HL-60/S4 (cell line): Measurements from ENCODE around the gene CCNY.
"Not testable (repeated sequence)": the region's sequence is repeated elsewhere in the genome, so short reads cannot be mapped to it uniquely, and the experiment has no call there.

ENCODE experiments used
- in situ Hi-C: fragments of 300-500 bp; cut with MboI; formaldehyde crosslinking; loops from 2 replicates; pipeline ENCODE4 v1.14.3; 2022; ENCODE audit warnings: low sequenced_read_pairs

CCNY gene

DNA sequence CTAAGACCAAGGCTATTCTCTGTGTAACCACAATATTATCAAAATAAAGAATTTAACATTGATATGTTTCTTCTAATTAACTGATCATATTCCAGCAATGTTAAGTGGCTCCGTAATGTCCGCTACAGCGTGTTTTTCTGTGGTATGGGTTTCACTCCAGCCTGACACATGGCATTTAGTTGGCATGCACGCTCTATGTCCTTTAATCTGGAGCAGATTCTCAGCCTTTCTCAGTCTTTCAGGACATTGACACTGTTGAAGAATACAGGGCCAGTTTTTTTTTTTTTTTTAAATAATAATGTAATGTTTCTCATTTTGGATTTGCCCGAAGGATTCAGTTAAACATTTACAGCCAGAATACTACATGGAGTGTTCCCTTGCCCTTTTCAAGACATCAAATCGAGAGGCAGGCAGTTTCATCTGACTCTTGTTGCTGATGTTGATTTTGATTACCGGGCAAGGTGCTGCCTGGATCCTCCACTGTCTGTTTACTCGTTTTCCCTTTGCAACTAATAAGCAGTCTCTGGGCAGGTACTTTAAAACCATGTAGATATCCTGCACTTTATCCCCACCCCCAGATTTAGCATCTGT is 171.3 kb downstream of the CCNY start:
- in situ Hi-C loops: no loop called here

DNA sequence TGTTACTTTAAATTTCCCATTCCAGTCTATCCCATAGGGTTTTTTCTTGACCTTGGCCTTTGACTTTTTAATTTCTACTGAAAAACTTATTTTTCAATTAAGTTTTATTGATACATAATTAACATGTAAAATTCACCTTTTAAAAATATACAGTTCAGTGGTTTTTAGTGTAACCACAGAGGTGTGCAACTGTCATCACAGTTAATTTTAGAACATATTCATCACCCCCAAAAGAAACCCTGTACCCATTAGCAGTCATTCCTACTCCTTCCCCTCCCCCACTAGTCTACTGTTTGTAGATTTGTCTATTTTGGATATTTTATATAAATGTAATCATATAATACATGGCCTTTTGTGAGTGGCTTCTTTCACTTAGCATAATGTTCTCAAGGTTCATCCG is 172.3 kb downstream of the CCNY start:
- in situ Hi-C loops: no loop called here

DNA sequence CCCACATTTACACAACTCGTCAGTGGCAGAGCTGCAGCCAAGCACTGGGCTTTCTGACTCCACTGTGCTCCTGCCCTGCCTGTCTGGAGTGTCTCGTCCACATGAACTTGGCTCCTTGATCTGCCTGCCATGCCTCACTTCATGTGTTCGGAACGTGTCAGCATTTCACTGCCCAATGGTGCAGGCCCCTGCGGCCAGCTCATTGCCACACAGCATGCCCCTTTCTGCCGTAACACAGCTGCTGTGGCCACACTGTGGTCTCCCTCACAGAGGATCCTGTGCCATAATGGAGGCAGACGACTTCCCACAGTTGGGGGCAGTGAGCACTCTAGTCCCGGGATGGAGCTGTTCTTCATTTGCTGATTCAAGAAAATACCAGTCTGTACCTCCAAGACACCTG is 174.6 kb downstream of the CCNY start:
- in situ Hi-C loops: no loop called here

DNA sequence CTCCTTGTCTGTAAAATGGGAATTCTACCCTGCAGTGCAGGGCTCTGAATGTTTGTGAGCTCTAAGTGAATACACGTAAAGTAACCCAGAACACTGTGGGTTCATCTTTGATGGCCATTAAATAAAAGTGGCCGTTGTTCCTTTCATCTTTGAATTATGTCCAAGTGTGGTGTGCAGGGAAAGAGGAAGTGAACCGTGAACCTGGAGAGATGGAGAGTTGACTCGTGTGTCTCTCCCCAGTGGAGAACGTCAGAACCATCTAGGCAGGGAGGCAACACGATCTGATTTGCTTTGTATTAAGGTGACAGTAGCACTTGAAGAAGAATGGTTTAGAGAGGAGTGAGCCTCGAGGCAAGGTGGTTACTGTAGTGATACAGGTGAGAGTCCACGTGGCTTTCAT is 175.3 kb downstream of the CCNY start:
- in situ Hi-C loops: no loop called here

DNA sequence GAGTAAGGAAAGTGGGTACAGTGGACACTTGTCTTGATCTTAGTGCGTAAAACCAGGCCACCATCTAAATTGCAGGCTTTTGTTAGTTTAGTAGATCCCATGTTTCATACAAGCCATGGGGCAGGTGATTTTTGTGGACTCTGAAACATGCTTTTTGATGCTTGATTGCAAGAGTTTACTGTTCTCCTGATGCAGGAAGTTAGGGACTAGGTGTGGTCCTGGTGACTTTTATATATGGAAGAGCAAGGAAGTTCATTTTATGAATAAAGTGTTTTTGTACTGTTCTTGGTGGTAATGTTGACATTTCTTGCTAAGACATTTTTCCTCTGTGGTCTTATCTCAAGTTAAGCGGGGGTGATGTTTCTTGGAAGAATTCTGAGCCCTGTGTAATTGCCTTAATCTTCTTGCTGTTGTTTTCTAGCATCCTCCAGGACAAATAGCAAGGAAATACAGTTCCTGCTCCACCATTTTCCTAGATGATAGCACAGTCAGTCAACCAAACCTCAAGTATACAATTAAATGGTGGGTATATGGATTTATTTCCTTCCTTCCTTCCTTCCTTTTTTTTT is 179.9 kb downstream of the CCNY start:
- in situ Hi-C loops: no loop called here

DNA sequence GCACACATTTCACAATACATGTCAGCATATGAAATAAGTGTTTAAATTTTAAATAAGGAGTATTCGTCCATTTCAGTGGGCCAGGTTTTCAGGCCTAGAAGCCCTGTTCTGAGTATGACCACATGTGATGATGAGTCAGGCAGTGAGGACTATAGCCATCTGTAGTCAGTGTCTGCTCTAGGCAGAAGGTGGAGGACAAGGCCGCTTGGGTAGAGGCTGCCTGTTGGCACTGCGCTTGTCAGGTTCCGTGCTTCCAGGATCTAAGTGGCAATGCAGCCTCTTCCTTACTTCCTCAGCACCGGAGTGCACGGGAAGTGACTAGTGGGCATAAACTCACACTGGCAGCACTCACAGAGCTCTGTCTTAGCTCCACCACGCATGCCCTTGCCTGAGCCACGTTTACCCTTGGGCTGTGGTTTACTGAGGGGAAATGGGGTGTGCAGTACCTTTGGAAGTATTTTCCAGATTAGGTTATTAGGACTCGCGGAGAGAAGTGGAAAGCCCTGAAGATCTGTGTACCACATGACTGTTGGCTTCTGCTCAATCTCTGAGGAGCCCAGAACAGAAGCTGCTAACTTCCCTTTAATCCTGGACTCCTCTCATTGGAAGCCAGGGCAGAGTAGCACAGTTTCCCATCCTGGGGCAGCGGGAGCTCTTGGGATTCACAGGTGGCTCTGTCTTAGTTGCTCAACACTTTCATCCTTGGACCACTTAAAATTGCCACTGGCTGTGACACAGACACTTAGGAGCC is 181.3 kb downstream of the CCNY start:
- in situ Hi-C loops: no loop called here

DNA sequence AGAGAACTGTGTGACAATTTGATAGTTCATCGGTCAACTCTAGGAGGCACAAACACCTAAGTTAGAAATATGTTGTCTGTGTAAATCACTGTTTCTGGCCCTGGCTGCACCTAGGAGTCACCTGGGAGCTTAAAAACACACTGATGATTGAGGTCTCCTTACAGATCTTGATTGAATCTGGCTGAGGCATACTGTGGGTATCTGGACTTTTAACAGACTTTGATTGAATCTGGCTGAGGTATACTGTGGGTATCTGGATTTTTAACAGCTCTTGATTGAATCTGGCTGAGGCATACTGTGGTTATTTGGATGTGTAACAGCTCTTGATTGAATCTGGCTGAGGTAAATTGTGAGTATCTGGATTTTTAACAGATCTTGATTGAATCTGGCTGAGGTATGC is 181.9 kb downstream of the CCNY start:
- in situ Hi-C loops: not testable (repeated sequence)

DNA sequence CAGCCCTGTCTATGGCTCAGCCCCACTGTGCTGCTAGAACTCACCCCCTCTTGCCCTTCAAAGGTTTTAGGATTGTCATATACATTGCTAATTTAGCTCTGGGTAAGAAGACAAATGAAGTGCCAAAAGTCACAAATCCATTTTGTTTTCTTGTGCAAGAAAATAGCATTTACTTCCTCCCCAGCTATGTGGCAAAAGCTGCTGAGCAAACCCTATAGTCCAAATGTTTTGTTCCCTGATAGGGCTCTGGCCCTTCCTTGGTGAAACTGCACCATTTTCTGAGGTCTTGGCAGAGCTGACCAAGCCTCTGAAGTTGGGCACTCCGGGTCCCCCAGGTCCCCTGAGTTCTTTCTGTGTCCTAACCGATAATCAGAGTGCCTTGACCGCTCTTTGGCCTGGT is 184.7 kb downstream of the CCNY start:
- in situ Hi-C loops: no loop called here

DNA sequence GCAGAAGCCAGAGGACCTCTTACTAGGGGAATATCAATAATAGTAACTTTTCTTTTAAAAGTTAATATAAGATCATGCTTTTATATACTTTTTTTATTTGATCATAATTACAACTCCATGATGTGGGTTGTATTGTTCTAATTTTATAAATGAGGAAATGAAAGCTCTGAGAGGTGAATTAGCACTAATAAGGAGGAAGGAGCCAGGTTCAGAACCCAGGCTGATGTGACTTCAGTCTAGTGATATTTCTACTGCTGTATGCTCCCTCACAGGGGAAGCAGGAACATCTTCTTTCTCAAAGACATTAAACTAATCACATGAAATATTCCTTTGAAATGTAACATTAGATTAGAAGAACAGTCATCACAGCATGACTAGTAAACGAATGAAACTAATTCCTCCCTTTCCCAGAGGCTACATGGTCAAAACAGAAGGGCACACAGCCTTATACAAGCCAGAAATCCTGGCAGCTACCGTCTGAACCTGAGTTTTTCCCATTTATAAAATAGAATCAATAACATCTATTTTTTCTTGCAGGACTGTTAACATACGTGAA is 187.4 kb downstream of the CCNY start:
- in situ Hi-C loops: no loop called here

DNA sequence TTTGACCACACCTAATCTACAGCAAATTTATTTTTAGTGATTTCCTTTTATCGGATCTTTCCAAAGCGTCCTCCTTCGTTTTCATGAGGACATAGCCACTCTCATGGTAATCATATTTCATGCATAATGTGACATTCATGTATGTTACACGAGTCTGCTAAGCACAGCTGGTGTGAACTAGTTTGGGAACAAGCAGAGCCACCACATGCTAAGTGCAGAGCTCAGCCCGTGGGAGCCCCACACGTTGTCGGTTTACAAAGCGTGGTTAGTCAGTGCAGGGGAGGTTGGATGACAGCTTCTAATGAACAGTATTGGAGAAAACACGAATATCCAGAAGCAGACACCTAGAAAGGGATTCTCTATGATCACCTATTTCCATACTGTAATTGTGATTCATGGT is 190.4 kb downstream of the CCNY start:
- in situ Hi-C loops: no loop called here

DNA sequence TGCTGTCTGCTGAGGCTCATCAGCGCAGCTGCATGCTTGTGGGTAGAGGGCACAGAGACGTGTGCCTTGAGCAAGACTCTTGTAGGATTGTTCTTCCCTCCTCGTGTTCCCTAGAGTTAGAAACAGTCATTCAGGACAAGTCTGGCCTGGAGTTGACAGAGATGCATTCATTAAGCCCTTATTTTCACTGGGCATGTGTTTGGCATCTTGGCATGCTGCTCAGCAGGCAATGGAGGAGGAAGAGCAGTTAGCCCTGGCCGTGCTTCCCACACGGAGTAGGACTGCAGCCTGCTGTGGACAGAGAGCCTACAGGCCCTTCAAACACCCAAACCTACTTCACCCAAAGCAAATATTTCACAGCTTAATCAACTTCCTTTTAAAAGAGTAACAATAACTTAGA is 195.8 kb downstream of the CCNY start:
- in situ Hi-C loops: no loop called here

DNA sequence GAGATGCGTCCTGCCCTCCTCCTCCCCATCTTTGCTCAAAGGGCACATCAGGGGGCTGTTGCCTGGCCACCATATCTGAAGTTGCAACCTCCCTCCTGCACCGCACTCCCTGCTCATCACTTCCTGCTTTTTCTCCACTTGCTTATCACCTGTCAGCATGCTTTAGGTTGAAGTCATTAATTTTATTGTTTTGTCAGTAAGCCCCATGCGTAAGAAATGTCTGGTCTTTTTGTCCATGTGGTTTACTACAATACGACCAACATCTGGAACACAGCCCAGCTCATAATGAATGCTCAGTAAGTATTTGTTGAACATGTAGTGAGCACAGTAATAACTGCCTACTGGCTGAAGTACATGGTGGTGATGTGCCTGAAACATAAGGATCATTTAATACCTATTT is 197.3 kb downstream of the CCNY start:
- in situ Hi-C loops: no loop called here

DNA sequence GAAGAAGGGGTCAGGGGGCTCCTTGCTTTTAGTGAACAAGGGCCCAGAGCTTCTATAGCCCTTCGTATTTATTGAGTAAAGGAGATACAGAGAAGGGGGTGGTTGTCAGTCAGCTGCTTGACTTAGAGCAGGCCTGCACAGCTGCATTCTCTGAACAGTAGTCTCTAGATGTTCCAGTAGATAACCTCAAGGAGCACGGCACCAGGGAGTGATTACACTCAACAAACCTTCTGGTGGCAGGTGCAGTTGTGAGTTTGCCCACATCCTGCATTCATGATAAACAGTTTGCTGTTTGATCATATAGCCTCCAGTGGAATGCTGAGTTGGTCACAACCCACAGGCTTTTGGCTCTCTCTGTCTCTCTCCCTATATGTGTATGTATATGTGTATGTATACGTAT is 198.8 kb downstream of the CCNY start:
- in situ Hi-C loops: no loop called here

DNA sequence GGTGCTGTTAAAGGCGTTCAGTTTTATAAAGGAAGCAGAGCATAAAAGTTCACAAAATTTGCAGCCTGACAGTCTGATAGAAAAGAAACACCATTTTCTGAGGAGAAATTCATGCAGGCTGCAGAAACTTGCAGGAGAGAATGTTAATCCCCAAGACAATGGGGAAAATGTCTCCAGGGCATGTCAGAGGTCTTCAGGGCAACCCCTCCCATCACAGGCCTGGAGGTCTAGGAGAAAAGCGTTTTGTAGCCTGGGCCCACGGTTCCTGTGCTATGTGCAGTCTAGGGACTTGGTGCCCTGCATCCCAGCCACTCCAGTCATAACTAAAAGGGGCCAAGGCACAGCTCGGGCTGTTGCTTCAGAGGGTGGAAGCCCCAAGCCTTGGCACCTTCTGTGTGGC is 200.5 kb downstream of the CCNY start:
- in situ Hi-C loops: no loop called here

DNA sequence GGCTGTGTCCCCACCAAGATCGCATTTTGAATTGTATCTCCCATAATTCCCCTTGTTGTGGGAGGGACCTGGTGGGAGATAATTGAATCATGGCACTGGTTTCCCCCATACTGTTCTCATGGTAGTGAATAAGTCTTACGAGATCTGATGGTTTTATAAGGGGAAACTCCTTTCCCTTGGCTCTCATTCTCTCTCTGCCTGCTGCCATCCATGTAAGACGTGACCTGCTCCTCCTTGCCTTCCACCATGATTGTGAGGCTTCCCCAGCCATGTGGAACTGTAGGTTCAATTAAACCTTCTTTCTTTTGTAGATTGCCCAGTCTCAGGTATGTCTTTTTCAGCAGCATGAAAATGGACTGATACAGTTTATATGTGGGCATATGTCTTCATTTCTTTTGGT is 201.6 kb downstream of the CCNY start:
- in situ Hi-C loops: not testable (repeated sequence)

DNA sequence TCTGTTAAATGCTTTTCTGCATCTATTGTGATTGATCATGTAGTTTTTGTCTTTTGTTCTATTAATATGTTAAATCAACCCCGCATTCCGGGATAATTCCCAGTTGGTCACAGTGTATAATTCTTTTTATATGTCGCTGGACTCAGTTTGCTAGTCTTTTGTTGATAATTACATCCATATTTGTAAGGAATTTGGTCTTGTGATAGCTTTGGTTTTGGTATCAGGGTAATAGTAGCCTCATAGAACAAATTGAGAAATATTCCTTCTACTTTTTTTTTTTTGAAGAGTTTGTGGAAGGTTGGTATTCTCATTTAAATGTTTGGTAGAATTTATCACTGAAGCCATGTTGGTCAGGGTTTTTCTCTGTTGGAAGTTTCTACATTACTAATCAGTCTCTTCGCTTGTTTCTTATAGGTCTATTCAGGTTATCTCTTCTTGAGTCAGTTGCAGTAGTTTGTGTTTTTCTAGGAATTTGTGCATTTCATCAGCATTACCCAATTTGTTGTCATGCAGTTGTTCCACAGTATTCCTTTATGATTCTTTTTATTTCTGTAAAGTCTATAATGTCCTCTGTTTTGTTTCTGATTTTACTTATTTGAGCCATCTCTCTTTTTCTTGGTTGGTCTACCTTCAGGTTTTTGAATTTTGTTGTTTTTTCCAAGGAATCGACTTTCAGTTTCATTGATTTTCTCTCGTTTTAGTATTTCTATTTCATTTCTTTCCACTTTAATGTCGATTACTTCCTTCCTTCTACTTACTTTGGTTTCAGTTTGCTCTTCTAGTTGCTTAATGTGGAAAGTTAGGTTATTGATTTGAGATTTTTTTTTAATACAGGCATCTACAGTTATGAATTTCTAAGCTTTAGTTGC is 204.2 kb downstream of the CCNY start:
- in situ Hi-C loops: no loop called here

DNA sequence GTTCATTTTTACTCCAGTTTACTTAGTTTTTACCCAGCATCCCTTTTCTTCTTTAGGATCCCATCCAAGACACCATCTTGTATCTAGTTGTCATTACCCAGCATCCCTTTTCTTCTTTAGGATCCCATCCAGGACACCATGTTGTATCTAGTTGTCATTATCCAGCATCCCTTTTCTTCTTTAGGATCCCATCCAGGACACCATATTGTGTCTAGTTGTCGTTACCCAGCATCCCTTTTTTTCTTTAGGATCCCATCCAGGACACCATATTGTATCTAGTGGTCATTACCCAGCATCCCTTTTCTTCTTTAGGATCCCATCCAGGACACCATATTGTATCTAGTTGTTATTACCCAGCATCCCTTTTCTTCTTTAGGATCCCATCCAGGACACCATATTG is 205.4 kb downstream of the CCNY start:
- in situ Hi-C loops: no loop called here

DNA sequence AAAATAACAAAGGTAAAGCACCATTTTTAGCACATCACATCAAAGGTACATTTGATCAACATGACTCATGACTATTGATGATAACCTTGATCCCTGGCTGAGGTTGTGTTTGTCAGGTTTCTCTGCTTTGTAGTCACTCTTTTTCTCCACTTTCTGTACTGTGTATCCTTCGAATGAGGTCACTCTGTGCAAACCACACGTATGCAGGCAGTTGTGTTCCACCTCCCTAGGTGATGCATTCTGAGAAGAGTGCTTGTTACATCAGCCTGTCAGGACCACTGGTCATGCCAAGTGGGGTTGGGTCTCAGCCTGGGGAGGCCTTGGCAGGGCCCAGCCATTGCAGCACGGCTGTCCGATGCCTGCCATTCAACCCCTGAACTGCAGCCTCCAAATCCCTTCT is 206.0 kb downstream of the CCNY start:
- in situ Hi-C loops: no loop called here

DNA sequence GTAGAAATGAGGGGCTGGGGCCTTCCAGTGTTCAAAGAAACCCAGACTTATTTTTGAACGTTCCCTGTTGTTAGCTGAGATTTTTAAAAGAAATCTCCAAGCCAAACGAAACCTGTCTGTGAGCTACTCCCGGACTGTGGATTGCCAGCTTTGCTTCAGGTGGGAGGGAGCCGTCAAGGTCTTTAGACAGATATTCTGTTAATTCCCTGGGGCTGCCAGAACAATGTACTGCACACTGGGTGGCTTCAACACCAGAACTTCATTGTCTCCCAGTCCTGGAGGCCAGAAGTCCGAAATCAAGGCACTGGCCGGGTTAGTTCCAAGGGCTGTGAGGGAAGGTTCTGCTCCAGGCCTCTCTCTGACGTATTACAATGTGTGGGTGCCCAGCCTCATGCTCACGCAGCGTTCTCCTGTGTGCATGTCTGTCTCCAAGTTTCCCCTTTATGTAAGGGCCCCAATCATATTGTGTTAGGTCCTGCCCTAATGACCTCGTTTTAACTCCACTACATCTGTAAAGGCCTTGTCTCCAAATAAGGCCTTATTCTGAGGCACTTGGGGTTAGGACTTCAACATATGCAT is 208.9 kb downstream of the CCNY start:
- in situ Hi-C loops: no loop called here

DNA sequence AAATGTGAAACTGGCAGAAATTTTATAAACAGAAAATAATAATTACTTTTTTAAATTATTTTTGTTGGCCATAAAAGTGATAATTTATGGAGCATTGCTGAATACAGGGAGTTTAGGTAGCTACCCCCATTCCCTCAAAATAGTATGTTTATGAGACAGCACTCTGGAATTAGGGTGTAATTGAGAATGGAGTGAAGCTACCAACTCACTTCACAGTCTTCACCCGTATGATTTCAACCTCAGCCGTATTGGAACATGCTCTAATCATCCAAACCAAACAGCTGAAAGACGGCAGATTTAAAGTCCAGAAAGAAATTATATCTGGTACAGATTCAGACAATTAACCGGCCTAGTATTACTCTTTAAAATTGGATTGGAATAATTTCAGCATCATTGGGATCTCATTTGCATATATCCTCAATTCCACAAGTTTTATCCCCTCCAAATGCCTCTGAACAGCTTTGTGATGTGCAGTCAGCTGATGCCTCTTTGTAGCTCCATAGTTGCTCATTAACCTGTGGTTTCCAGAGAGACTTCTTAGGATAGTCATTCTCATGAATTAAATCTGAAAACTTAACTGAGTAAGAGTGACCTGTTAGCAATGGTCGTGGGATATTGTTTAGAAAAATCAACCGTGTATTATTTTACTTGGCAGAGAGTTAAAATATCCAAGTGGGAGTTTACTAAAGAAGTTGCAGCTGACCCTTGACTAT is 209.7 kb downstream of the CCNY start:
- in situ Hi-C loops: no loop called here
